Caco-2 (cell line): Measurements from ENCODE around the gene MEIS1. TPM values are rescaled to one million over a fixed set of nuclear protein-coding genes. Genes with fewer than 3 reads are reported as not detected.

Source experiments
- BruUV-seq: library from RNA; stranded (reverse); fragments of 400-500 nt; replicated peaks from 2 replicates; lab custom pipeline; 2021; lab: Mats Ljungman, UMichigan
- CTCF ChIA-PET: fragments of 300-600 bp; sonication (Branson Sonifier 250); formaldehyde crosslinking; loops from one replicate; lab custom pipeline; 2022; ENCODE audit warnings: antibody characterized with exemption; lab: Charles Lee
- POLR2A ChIA-PET: fragments of 300-600 bp; sonication (Branson Sonifier 250); formaldehyde crosslinking; loops from one replicate; lab custom pipeline; 2022; ENCODE audit warnings: antibody characterized with exemption; lab: Charles Lee
- DNase-seq, 2 experiments: peaks; one replicate each; pipeline versions ENCODE4 v3.0.0 to v3.0.0-alpha.2; 2020 to 2022
- H3K27me3 ChIP-seq: replicated peaks from 2 replicates; pipeline ENCODE4 v1.6.0; 2011; ENCODE audit warnings: low read length; ENCODE audit not compliant: control insufficient read depth, insufficient read depth
- H3K36me3 ChIP-seq: 2 replicates; pipeline ENCODE4 v1.5.1; 2011; ENCODE audit warnings: low read length; ENCODE audit not compliant: control insufficient read depth, insufficient read depth
- H3K4me1 ChIP-seq: fragments of 250-450 bp; sonication (Bioruptor Pico); 2 replicates; pipeline ENCODE4 v1.5.1; 2020; ENCODE audit warnings: mild to moderate bottlenecking
- H3K4me3 ChIP-seq: 2 replicates; pipeline ENCODE4 v1.5.1; 2011; ENCODE audit warnings: low read depth, mild to moderate bottlenecking, control low read depth, low read length
- H3K9me3 ChIP-seq: fragments of 250-450 bp; sonication (Bioruptor Pico); 2 replicates; pipeline ENCODE4 v1.5.1; 2020; ENCODE audit warnings: mild to moderate bottlenecking, moderate library complexity
- H3K27ac Mint-ChIP-seq: one replicate; pipeline ENCODE4 v1.8.0; 2022; ENCODE audit warnings: mixed read lengths; ENCODE audit not compliant: unreplicated experiment
- H3K27me3 Mint-ChIP-seq: one replicate; pipeline ENCODE4 v1.8.0; 2022; ENCODE audit warnings: mixed read lengths; ENCODE audit not compliant: insufficient read depth, unreplicated experiment
- H3K36me3 Mint-ChIP-seq: one replicate; pipeline ENCODE4 v1.8.0; 2022; ENCODE audit warnings: mild to moderate bottlenecking, mixed read lengths; ENCODE audit not compliant: insufficient read depth, unreplicated experiment
- H3K4me1 Mint-ChIP-seq: one replicate; pipeline ENCODE4 v1.8.0; 2022; ENCODE audit warnings: low read depth, mixed read lengths; ENCODE audit not compliant: unreplicated experiment
- H3K4me3 Mint-ChIP-seq: one replicate; pipeline ENCODE4 v1.8.0; 2022; ENCODE audit warnings: mild to moderate bottlenecking, moderate library complexity, mixed read lengths; ENCODE audit not compliant: unreplicated experiment
- H3K9me3 Mint-ChIP-seq: one replicate; pipeline ENCODE4 v1.8.0; 2022; ENCODE audit warnings: mixed read lengths; ENCODE audit not compliant: unreplicated experiment
- CTCF ChIP-seq, 2 experiments: fragments of 200-600 bp in 1 of 2; IDR thresholded peaks; 1 replicate in 1 of 2; 2 replicates in 1 of 2; pipeline versions ENCODE4 v1.5.1 to v1.8.0; 2011 to 2022; ENCODE audit warnings: antibody characterized with exemption in 1 of 2, control low read depth in 1 of 2, inconsistent platforms in 1 of 2, low read depth in 1 of 2, low read length in 1 of 2, mild to moderate bottlenecking in 1 of 2, moderate library complexity in 1 of 2; ENCODE audit not compliant: insufficient read depth in 1 of 2, severe bottlenecking in 1 of 2, unreplicated experiment in 1 of 2
- intact Hi-C: fragments of 100-400 bp; cut with micrococcal nuclease; formaldehyde crosslinking; loops from one replicate; pipeline ENCODE4 v1.10.0; 2022; ENCODE audit not compliant: unreplicated experiment
- total RNA-seq: library from RNA; stranded (reverse); gene quantifications from 2 replicates; pipeline ENCODE4 v1.2.3, GENCODE V29; 2022

Gene MEIS1
- total RNA-seq, 1 experiment from 2014 or later = 7.4 TPM

GRCh38 chr2:66443186-66443978 is 8.5 kb downstream of the MEIS1 start:
- Histone ChIP-seq H3K9me3 (no peaks in the 10 kb centered on the region), H3K4me3 (no peak overlapping the region), H3K36me3 (no peaks in the 10 kb centered on the region), H3K4me1 (no peaks in the 10 kb centered on the region), H3K27me3 (no peaks in the 10 kb centered on the region)
- Mint-ChIP-seq H3K4me3 (no peak overlapping the region), H3K27me3 (no peaks in the 10 kb centered on the region), H3K27ac (no peak overlapping the region), H3K9me3 (no peaks in the 10 kb centered on the region), H3K36me3 (no peaks in the 10 kb centered on the region), H3K4me1 (no peaks in the 10 kb centered on the region)
- POLR2A ChIA-PET = no interaction called here
- CTCF ChIA-PET = no interaction called here
- intact Hi-C loops = no loop called here
- DNase-seq = no peak
- no peak for TF ChIP-seq CTCF (IDR thresholded peaks at IDR 0.05; ENCODE audit: insufficient read depth in 1 of 2, low read depth in 1 of 2, low read length in 1 of 2, severe bottlenecking in 1 of 2, unreplicated experiment in 1 of 2)
- no TSS peak for BruUV-seq

- Mint-ChIP-seq H3K9me3 (no peaks in the 10 kb centered on the region), H3K27me3 (no peaks in the 10 kb centered on the region), H3K36me3 (no peaks in the 10 kb centered on the region), H3K4me1 (no peaks in the 10 kb centered on the region), H3K4me3 (no peak overlapping the region), H3K27ac (no peak overlapping the region)
- no peaks in the 10 kb centered on the region for H3K9me3 ChIP-seq
- no peak overlapping the region for H3K4me3 ChIP-seq
- no peak for TF ChIP-seq CTCF (IDR thresholded peaks at IDR 0.05; ENCODE audit: insufficient read depth in 1 of 2, low read depth in 1 of 2, low read length in 1 of 2, severe bottlenecking in 1 of 2, unreplicated experiment in 1 of 2)
- no peak for DNase-seq
- H3K36me3 ChIP-seq = no peaks in the 10 kb centered on the region
- BruUV-seq = no TSS peak
- intact Hi-C loops = no loop called here
- ChIA-PET CTCF (no interaction called here), POLR2A (no interaction called here)
- no peaks in the 10 kb centered on the region for H3K4me1 ChIP-seq
- H3K27me3 ChIP-seq = no peaks in the 10 kb centered on the region
These were observed 9.3 kb downstream of the MEIS1 start for GRCh38 chr2:66443979-66444861.

GRCh38 chr2:66445076-66445924 is 10.4 kb downstream of the MEIS1 start:
- Histone ChIP-seq H3K27me3 (no peaks in the 10 kb centered on the region), H3K4me1 (no peaks in the 10 kb centered on the region), H3K36me3 (no peaks in the 10 kb centered on the region), H3K4me3 (no peak overlapping the region), H3K9me3 (no peaks in the 10 kb centered on the region)
- H3K36me3 Mint-ChIP-seq = no peaks in the 10 kb centered on the region
- no peaks in the 10 kb centered on the region for H3K27me3 Mint-ChIP-seq
- POLR2A ChIA-PET = no interaction called here
- H3K9me3 Mint-ChIP-seq = no peaks in the 10 kb centered on the region
- no TSS peak for BruUV-seq
- H3K4me1 Mint-ChIP-seq = no peaks in the 10 kb centered on the region
- H3K4me3 Mint-ChIP-seq = no peak overlapping the region
- no peak overlapping the region for H3K27ac Mint-ChIP-seq
- no peak for TF ChIP-seq CTCF (IDR thresholded peaks at IDR 0.05; ENCODE audit: insufficient read depth in 1 of 2, low read depth in 1 of 2, low read length in 1 of 2, severe bottlenecking in 1 of 2, unreplicated experiment in 1 of 2)
- no peak for DNase-seq
- intact Hi-C loops = no loop called here
- CTCF ChIA-PET = no interaction called here
